WTC11 (cell line): ENCODE results near the gene CKM.

Source experiments
- ETV6 ChIP-seq: sonication (generic); formaldehyde crosslinking; IDR thresholded peaks from 2 replicates; pipeline ENCODE4 v1.8.1; 2022; ENCODE audit warnings: mild to moderate bottlenecking, missing genetic modification reagents
- JUN ChIP-seq: sonication (generic); formaldehyde crosslinking; IDR thresholded peaks from 2 replicates; pipeline ENCODE4 v1.8.0; 2023; ENCODE audit warnings: mild to moderate bottlenecking, missing genetic modification reagents
- KAT7 ChIP-seq: sonication (generic); formaldehyde crosslinking; IDR thresholded peaks from 2 replicates; pipeline ENCODE4 v1.8.1; 2023; ENCODE audit warnings: missing genetic modification reagents, mild to moderate bottlenecking, borderline replicate concordance
- MXD4 ChIP-seq: fragments of 250-450 bp; sonication (Bioruptor Pico); IDR thresholded peaks from 2 replicates; pipeline ENCODE4 v1.8.0; 2021; ENCODE audit warnings: mild to moderate bottlenecking, moderate library complexity, borderline replicate concordance
- RELA ChIP-seq: sonication (generic); formaldehyde crosslinking; IDR thresholded peaks from 2 replicates; pipeline ENCODE4 v1.8.1; 2022; ENCODE audit warnings: missing genetic modification reagents, mild to moderate bottlenecking, borderline replicate concordance
- TP53 ChIP-seq: sonication (generic); formaldehyde crosslinking; IDR thresholded peaks from 2 replicates; pipeline ENCODE4 v1.8.1; 2023; ENCODE audit warnings: mild to moderate bottlenecking, missing genetic modification reagents
- ZNF317 ChIP-seq: sonication (generic); formaldehyde crosslinking; IDR thresholded peaks from 2 replicates; pipeline ENCODE4 v1.8.1; 2023; ENCODE audit warnings: low read depth, mild to moderate bottlenecking, moderate library complexity, missing genetic modification reagents, borderline replicate concordance
- ZNF423 ChIP-seq: fragments of 250-450 bp; sonication (Bioruptor Pico); IDR thresholded peaks from 2 replicates; pipeline ENCODE4 v2.1.2; 2022; ENCODE audit warnings: mild to moderate bottlenecking, moderate library complexity
- TF ChIP-seq, protein P1 (sequence below): fragments of 200-600 bp; IDR thresholded peaks from 2 replicates; pipeline ENCODE4 v1.8.0; 2022; ENCODE audit warnings: antibody characterized with exemption
- TF ChIP-seq, protein P2 (sequence below): sonication (generic); formaldehyde crosslinking; IDR thresholded peaks from 2 replicates; pipeline ENCODE4 v1.8.1; 2023; ENCODE audit warnings: mild to moderate bottlenecking, missing genetic modification reagents, moderate library complexity

DNA sequence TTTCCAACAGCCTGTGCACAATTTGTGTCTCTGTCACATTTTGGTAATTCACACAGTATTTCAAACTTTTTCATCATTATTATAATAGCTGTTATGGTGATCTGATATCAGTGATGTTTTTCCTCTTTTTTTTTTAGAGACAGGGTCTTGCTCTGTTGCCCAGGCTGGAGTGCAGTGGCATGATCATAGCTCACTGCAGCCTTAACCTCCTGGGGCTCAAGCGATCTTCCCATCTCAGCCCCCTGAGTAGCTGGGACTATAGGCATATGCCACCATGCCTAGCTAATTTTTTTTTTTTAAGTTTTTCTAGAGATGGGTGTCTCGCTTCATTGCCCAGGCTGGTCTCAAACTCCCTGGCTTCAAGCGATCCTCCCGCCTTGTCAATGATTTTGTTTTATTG, 65.8 kb downstream of the CKM start:
- TF ChIP-seq JUN (no peak), ZNF423 (CRISPR knock-in tag) (no peak), KAT7 (CRISPR knock-in tag) (no peak), RELA (CRISPR knock-in tag) (no peak), TP53 (CRISPR knock-in tag) (no peak), ETV6 (CRISPR knock-in tag) (no peak), ZNF317 (no peak), MXD4 (no peak)
- TF ChIP-seq, protein P1, sequence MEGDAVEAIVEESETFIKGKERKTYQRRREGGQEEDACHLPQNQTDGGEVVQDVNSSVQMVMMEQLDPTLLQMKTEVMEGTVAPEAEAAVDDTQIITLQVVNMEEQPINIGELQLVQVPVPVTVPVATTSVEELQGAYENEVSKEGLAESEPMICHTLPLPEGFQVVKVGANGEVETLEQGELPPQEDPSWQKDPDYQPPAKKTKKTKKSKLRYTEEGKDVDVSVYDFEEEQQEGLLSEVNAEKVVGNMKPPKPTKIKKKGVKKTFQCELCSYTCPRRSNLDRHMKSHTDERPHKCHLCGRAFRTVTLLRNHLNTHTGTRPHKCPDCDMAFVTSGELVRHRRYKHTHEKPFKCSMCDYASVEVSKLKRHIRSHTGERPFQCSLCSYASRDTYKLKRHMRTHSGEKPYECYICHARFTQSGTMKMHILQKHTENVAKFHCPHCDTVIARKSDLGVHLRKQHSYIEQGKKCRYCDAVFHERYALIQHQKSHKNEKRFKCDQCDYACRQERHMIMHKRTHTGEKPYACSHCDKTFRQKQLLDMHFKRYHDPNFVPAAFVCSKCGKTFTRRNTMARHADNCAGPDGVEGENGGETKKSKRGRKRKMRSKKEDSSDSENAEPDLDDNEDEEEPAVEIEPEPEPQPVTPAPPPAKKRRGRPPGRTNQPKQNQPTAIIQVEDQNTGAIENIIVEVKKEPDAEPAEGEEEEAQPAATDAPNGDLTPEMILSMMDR, result no peak
- TF ChIP-seq, protein P2, sequence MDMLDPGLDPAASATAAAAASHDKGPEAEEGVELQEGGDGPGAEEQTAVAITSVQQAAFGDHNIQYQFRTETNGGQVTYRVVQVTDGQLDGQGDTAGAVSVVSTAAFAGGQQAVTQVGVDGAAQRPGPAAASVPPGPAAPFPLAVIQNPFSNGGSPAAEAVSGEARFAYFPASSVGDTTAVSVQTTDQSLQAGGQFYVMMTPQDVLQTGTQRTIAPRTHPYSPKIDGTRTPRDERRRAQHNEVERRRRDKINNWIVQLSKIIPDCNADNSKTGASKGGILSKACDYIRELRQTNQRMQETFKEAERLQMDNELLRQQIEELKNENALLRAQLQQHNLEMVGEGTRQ (CRISPR knock-in tag), result no peak
